ENCODE results near the gene OR51M1.
A peak's percentile ranks its signal among the peaks of the same experiment; 100 is the strongest.
"Not testable (repeated sequence)": the region's sequence is repeated elsewhere in the genome, so short reads cannot be mapped to it uniquely, and the experiment has no call there.

The OR51M1 gene

GRCh38 chr11:5364214-5364613 is 19.4 kb upstream of the OR51M1 start:
- Histone ChIP-seq H3K9me3 (no peaks in the 10 kb centered on the region), H3K4me1 (no peaks in the 10 kb centered on the region), H3K36me3 (replicated peaks) (no peaks in the 10 kb centered on the region), H3K4me3 (no peak overlapping the region), H3K27me3 (ENCODE audit: low read depth) (no peaks in the 10 kb centered on the region)
- in situ Hi-C loops (cut with MboI; ENCODE audit: low sequenced_read_pairs) = no loop called here
- DNase-seq (ENCODE audit: low spot score in 2 of 2) = no peak

GRCh38 chr11:5366365-5366764 is 17.2 kb upstream of the OR51M1 start:
- in situ Hi-C loops (cut with MboI; ENCODE audit: low sequenced_read_pairs); H3K4me1 ChIP-seq; H3K36me3 ChIP-seq (replicated peaks); H3K27me3 ChIP-seq (ENCODE audit: low read depth); H3K9me3 ChIP-seq; DNase-seq (ENCODE audit: low spot score in 2 of 2); H3K4me3 ChIP-seq: not testable (repeated sequence)

DNA sequence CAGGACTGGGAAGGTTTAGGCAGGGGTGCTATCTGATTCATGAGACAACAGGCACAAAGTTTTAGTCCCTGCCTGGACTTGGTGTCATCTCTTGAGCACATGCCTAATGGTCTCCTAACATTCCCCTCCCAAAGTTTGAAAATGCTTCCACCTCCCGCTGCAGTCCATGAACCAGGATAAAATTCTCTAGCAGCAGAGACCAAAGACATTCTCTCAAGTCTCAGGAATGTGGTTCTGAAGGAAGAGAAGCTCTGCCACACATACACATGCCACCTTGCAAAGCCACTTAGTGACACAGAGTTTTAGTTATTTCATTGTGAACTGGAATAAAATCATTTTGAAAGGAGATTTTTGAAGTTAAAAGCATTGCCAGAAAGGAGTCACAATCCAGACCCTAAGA is 16.8 kb upstream of the OR51M1 start:
- Histone ChIP-seq H3K36me3 (replicated peaks) (no peaks in the 10 kb centered on the region), H3K4me1 (no peaks in the 10 kb centered on the region), H3K4me3 (no peak overlapping the region), H3K9me3 (no peaks in the 10 kb centered on the region), H3K27me3 (ENCODE audit: low read depth) (no peaks in the 10 kb centered on the region)
- no peak for DNase-seq (ENCODE audit: low spot score in 2 of 2)
- in situ Hi-C loops (cut with MboI; ENCODE audit: low sequenced_read_pairs) = no loop called here

- Histone ChIP-seq H3K36me3 (replicated peaks) (no peaks in the 10 kb centered on the region), H3K4me3 (no peak overlapping the region), H3K4me1 (no peaks in the 10 kb centered on the region), H3K9me3 (no peaks in the 10 kb centered on the region), H3K27me3 (ENCODE audit: low read depth) (no peaks in the 10 kb centered on the region)
- DNase-seq (ENCODE audit: low spot score in 2 of 2) = no peak
- in situ Hi-C loops (cut with MboI; ENCODE audit: low sequenced_read_pairs) = no loop called here
Observed at GRCh38 chr11:5367448-5368074, 16.1 kb upstream of the OR51M1 start.

GRCh38 chr11:5368502-5369043 is 15.0 kb upstream of the OR51M1 start:
- H3K4me3 ChIP-seq = no peak overlapping the region
- H3K27me3 ChIP-seq (ENCODE audit: low read depth) = no peaks in the 10 kb centered on the region
- in situ Hi-C loops (cut with MboI; ENCODE audit: low sequenced_read_pairs) = no loop called here
- H3K9me3 ChIP-seq = no peaks in the 10 kb centered on the region
- H3K36me3 ChIP-seq (replicated peaks) = no peaks in the 10 kb centered on the region
- no peak for DNase-seq (ENCODE audit: low spot score in 2 of 2)
- no peaks in the 10 kb centered on the region for H3K4me1 ChIP-seq

- H3K9me3 ChIP-seq = no peaks in the 10 kb centered on the region
- DNase-seq (ENCODE audit: low spot score in 2 of 2) = no peak
- in situ Hi-C loops (cut with MboI; ENCODE audit: low sequenced_read_pairs) = no loop called here
- H3K36me3 ChIP-seq (replicated peaks) = no peaks in the 10 kb centered on the region
- no peak overlapping the region for H3K4me3 ChIP-seq
- no peaks in the 10 kb centered on the region for H3K27me3 ChIP-seq (ENCODE audit: low read depth)
- H3K4me1 ChIP-seq = no peaks in the 10 kb centered on the region
Observed at GRCh38 chr11:5369789-5370188, 13.8 kb upstream of the OR51M1 start.

DNA sequence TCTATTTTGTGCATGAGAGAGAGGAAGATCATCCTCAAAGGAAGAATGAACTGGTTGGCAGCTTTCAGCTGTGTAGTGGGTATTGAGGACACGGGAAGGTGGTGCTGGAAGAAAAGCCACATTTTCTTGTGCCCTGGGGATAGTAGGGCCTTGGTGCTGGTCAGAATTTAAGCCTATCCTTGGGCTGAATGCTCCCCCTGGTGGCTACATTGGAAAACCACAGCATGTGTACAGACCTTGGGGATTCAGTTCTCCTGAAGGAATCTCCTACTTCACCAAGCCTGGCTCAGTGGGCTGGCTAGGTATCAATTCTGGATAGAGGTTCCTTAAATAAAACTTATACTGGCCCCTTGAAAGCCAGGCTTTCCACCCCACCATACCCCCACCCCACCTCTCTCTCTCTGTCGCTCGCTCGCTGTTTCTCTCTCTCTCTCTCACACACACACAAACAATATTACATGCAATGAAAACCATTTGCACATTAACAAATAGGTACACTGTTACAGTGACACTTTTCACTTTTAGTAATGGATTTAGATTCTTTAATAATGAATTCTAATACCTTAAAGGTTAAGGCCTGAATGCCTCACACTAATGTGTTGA is 2.8 kb upstream of the OR51M1 start:
- Histone ChIP-seq H3K4me1 (no peaks in the 10 kb centered on the region), H3K27me3 (ENCODE audit: low read depth) (no peaks in the 10 kb centered on the region), H3K4me3 (no peak overlapping the region), H3K9me3 (no peaks in the 10 kb centered on the region), H3K36me3 (replicated peaks) (no peaks in the 10 kb centered on the region)
- in situ Hi-C loops (cut with MboI; ENCODE audit: low sequenced_read_pairs) = loop anchor here (10.0 to 25.0 kb wide), 2 partner anchors 256 to 744 kb away; partner anchors contain the start of genes OR51D1 and OR51E1
- DNase-seq (ENCODE audit: low spot score in 2 of 2) = peak; percentile 44 to 68

GRCh38 chr11:5384335-5384734 is 723 bp downstream of the OR51M1 start:
- Histone ChIP-seq H3K27me3 (ENCODE audit: low read depth) (no peaks in the 10 kb centered on the region), H3K4me3 (no peak overlapping the region), H3K4me1 (no peaks in the 10 kb centered on the region), H3K9me3 (no peaks in the 10 kb centered on the region), H3K36me3 (replicated peaks) (no peaks in the 10 kb centered on the region)
- DNase-seq (ENCODE audit: low spot score in 2 of 2) = no peak
- in situ Hi-C loops (cut with MboI; ENCODE audit: low sequenced_read_pairs) = loop anchor here (10.0 to 25.0 kb wide), 2 partner anchors 260 to 747 kb away; partner anchors contain the start of genes OR51D1 and OR51E1

DNA sequence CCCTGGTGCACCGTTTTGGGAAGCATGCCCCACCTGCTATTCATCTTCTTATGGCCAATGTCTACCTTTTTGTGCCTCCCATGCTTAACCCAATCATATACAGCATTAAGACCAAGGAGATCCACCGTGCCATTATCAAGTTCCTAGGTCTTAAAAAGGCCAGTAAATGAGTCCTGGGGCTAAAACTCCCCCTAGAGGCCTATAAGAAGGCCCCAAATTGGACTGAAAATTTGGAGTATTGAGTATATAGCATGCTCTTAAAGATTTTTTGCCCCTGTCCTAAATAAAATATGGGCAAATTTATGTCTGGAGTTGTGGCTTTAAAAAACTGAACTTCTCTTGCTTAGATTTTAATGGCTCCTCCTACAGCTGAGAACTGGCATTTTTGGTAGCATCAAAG is 6.6 kb downstream of the OR51M1 start:
- H3K9me3 ChIP-seq = no peaks in the 10 kb centered on the region
- no peaks in the 10 kb centered on the region for H3K36me3 ChIP-seq (replicated peaks)
- in situ Hi-C loops (cut with MboI; ENCODE audit: low sequenced_read_pairs) = loop anchor here (25.0 kb wide), 1 partner anchor 753 kb away; the partner anchor contains the start of genes OR51D1 and OR51E1
- no peak for DNase-seq (ENCODE audit: low spot score in 2 of 2)
- no peaks in the 10 kb centered on the region for H3K4me1 ChIP-seq
- no peaks in the 10 kb centered on the region for H3K27me3 ChIP-seq (ENCODE audit: low read depth)
- no peak overlapping the region for H3K4me3 ChIP-seq

DNA sequence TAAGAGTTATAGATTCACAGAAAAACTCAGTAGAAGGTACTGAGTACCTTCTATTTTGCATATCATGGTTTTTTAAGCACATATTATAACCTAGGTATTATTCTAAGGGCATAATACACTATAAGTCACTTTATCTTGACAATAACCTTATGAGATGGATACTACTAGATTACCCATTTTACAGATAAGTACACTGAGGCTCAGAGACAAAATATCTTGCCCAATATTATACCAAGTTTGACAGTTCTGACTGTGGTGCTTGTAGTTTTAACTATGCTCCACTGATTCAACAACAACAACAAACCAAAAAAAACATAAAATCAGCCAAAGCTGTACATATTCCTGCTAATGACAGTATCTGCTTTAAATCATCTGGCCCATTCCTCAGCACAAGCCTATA is 10.5 kb downstream of the OR51M1 start:
- H3K9me3 ChIP-seq = no peaks in the 10 kb centered on the region
- H3K36me3 ChIP-seq (replicated peaks) = no peaks in the 10 kb centered on the region
- in situ Hi-C loops (cut with MboI; ENCODE audit: low sequenced_read_pairs) = loop anchor here (25.0 kb wide), 1 partner anchor 757 kb away; the partner anchor contains the start of genes OR51D1 and OR51E1
- no peak overlapping the region for H3K4me3 ChIP-seq
- no peaks in the 10 kb centered on the region for H3K27me3 ChIP-seq (ENCODE audit: low read depth)
- no peak for DNase-seq (ENCODE audit: low spot score in 2 of 2)
- no peaks in the 10 kb centered on the region for H3K4me1 ChIP-seq

- DNase-seq (ENCODE audit: low spot score in 2 of 2) = no peak
- Histone ChIP-seq H3K36me3 (replicated peaks) (no peaks in the 10 kb centered on the region), H3K27me3 (ENCODE audit: low read depth) (no peaks in the 10 kb centered on the region), H3K4me1 (no peaks in the 10 kb centered on the region), H3K9me3 (no peaks in the 10 kb centered on the region), H3K4me3 (no peak overlapping the region)
- in situ Hi-C loops (cut with MboI; ENCODE audit: low sequenced_read_pairs) = loop anchor here (25.0 kb wide), 1 partner anchor 762 kb away; the partner anchor contains the start of genes OR51D1 and OR51E1
Observed at GRCh38 chr11:5398936-5399335, 15.3 kb downstream of the OR51M1 start.

GRCh38 chr11:5405173-5405572 is 21.6 kb downstream of the OR51M1 start:
- Histone ChIP-seq H3K27me3 (ENCODE audit: low read depth) (peaks cover 3% of the 10 kb centered on the region; the same call in 1 of the 2 replicates), H3K4me3 (no peak overlapping the region), H3K9me3 (no peaks in the 10 kb centered on the region), H3K36me3 (replicated peaks) (no peaks in the 10 kb centered on the region), H3K4me1 (no peaks in the 10 kb centered on the region)
- no peak for DNase-seq (ENCODE audit: low spot score in 2 of 2)
- in situ Hi-C loops (cut with MboI; ENCODE audit: low sequenced_read_pairs) = no loop called here

- H3K9me3 ChIP-seq = no peaks in the 10 kb centered on the region
- H3K27me3 ChIP-seq (ENCODE audit: low read depth) = no peaks in the 10 kb centered on the region
- in situ Hi-C loops (cut with MboI; ENCODE audit: low sequenced_read_pairs) = no loop called here
- no peaks in the 10 kb centered on the region for H3K4me1 ChIP-seq
- H3K36me3 ChIP-seq (replicated peaks) = no peaks in the 10 kb centered on the region
- no peak for DNase-seq (ENCODE audit: low spot score in 2 of 2)
- H3K4me3 ChIP-seq = no peak overlapping the region
Observed at GRCh38 chr11:5420993-5421392, 37.4 kb downstream of the OR51M1 start.

DNA sequence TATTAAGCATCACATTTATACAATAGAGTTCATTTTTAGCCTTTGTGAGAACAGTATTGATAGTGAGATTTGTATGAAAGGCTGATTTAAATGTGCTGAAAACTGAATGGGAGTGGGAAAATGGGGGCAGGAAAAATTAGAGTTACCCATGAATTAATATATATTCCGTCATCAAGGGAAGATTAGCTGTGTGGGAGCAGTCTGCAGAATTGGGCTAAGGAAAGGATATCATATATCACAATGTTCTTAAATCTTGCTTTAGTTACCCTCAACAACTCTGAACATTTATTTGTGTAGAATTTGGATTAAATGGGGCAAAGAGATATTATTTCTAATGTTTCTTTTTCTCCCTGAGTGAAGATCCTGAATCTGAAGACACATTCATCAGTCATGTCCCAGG is 38.2 kb downstream of the OR51M1 start, which contains the start of gene OR51Q1:
OR51Q1 (plus strand) TSS at position 301 of the 400 bp plus-strand sequence; CDS start at position 391, 90 bp downstream.
- in situ Hi-C loops (cut with MboI; ENCODE audit: low sequenced_read_pairs) = no loop called here
- H3K4me3 ChIP-seq = no peak within 1 kb of the TSS
- no peaks in the 10 kb centered on the region for H3K4me1 ChIP-seq
- H3K27me3 ChIP-seq (ENCODE audit: low read depth) = no peaks in the 10 kb centered on the region
- H3K36me3 ChIP-seq (replicated peaks) = no peaks in the 10 kb centered on the region
- DNase-seq (ENCODE audit: low spot score in 2 of 2) = no peak
- no peaks in the 10 kb centered on the region for H3K9me3 ChIP-seq
